Calu3 (cell line): ENCODE measurements around the gene CSN3. TPM values are rescaled to one million over a fixed set of nuclear protein-coding genes. Genes with fewer than 3 reads are reported as not detected.
"Not testable (repeated sequence)": the region's sequence is repeated elsewhere in the genome, so short reads cannot be mapped to it uniquely, and the experiment has no call there.

ENCODE experiments used
- Bru-seq: library from RNA; stranded (reverse); fragments of 400-500 nt; gene quantifications from one replicate; lab custom pipeline; 2021; lab: Mats Ljungman, UMichigan
- BruChase-seq, 2 experiments: library from RNA; stranded (reverse); fragments of 400-500 nt; gene quantifications; one replicate each; lab custom pipeline; 2021; lab: Mats Ljungman, UMichigan
- BruUV-seq: library from RNA; stranded (reverse); fragments of 400-500 nt; replicated peaks from 2 replicates; lab custom pipeline; 2021; lab: Mats Ljungman, UMichigan
- CTCF ChIA-PET: fragments of 300-600 bp; sonication (Branson Sonifier 250); formaldehyde crosslinking; loops from one replicate; lab custom pipeline; 2022; ENCODE audit warnings: antibody characterized with exemption; lab: Charles Lee
- DNase-seq: peaks from one replicate; pipeline ENCODE4 v3.0.0; 2022
- H3K27ac Mint-ChIP-seq: one replicate; pipeline ENCODE4 v1.8.0; 2022; ENCODE audit warnings: mixed read lengths; ENCODE audit not compliant: unreplicated experiment
- H3K27me3 Mint-ChIP-seq: one replicate; pipeline ENCODE4 v1.8.0; 2022; ENCODE audit warnings: mixed read lengths; ENCODE audit not compliant: unreplicated experiment
- H3K36me3 Mint-ChIP-seq: one replicate; pipeline ENCODE4 v1.8.0; 2022; ENCODE audit warnings: mild to moderate bottlenecking, moderate library complexity, mixed read lengths; ENCODE audit not compliant: insufficient read depth, unreplicated experiment
- H3K4me1 Mint-ChIP-seq: one replicate; pipeline ENCODE4 v1.8.0; 2022; ENCODE audit warnings: mild to moderate bottlenecking, low read depth, mixed read lengths; ENCODE audit not compliant: unreplicated experiment
- H3K4me3 Mint-ChIP-seq: one replicate; pipeline ENCODE4 v1.8.0; 2022; ENCODE audit warnings: mild to moderate bottlenecking, low read depth, moderate library complexity, mixed read lengths; ENCODE audit not compliant: unreplicated experiment
- H3K9me3 Mint-ChIP-seq: one replicate; pipeline ENCODE4 v1.8.0; 2022; ENCODE audit warnings: low read depth, mixed read lengths; ENCODE audit not compliant: unreplicated experiment
- CTCF ChIP-seq: fragments of 200-600 bp; IDR thresholded peaks from one replicate; pipeline ENCODE4 v1.8.0; 2022; ENCODE audit warnings: antibody characterized with exemption; ENCODE audit not compliant: unreplicated experiment
- intact Hi-C: fragments of 100-400 bp; cut with micrococcal nuclease; formaldehyde crosslinking; loops from one replicate; pipeline ENCODE4 v1.10.0; 2022; ENCODE audit not compliant: unreplicated experiment
- long read RNA-seq: library from polyadenylated mRNA; stranded (forward); transcript quantifications from one replicate; pipeline ENCODE4 v2.0.0, GENCODE V29; 2022
- total RNA-seq: library from RNA; stranded (reverse); gene quantifications from 2 replicates; pipeline ENCODE4 v1.2.3, GENCODE V29; 2022

CSN3 gene
- total RNA-seq = 911 and 1,246 TPM in 2 replicates
- percentile 99 among the genes with signal in this experiment for Bru-seq, nascent RNA
- percentile 99 among the genes with signal in this experiment for BruChase-seq, experiment 1, labeled RNA remaining after a 6-hour chase
- percentile 98 among the genes with signal in this experiment for BruChase-seq, experiment 2, labeled RNA remaining after a 2-hour chase
- long read RNA-seq, transcript CSN3-201 (5 exons, 836 nt) = major isoform, 836 of 871 reads
- long read RNA-seq, partial matches to known transcripts = 25 of 871 reads
- long read RNA-seq, other reads (novel, unspliced or antisense) = 10 of 871 reads

- H3K27me3 Mint-ChIP-seq, H3K9me3 Mint-ChIP-seq, CTCF ChIA-PET, BruUV-seq: not testable (repeated sequence)
- Mint-ChIP-seq H3K36me3 (peaks cover 47% of the 10 kb centered on the region), H3K4me1 (peaks cover 16% of the 10 kb centered on the region), H3K4me3 (peak within 1 kb of the TSS; percentile 43), H3K27ac (peak within 1 kb of the TSS; percentile 54)
- intact Hi-C loops = loop anchor here (5.0 kb wide), 1 partner anchor 45 kb away; the partner anchor contains the start of gene ODAM
- DNase-seq = peak; percentile 53
Observed at GRCh38 chr4:70242297-70242696, at the start of gene CSN3. TSS of gene CSN3 (plus strand) at chr4:70242597. CDS start at chr4:70244820, 2,223 bp downstream.

- CTCF ChIA-PET = interaction anchor here (2.7 kb wide), 1 partner anchor 27 kb away, joined by 9 read pairs; no protein-coding TSS in a partner anchor
- intact Hi-C loops = loop anchor here (2.0 to 5.0 kb wide), 2 partner anchors 34 to 361 kb away; partner anchors contain the start of gene FDCSP
- no peak for TF ChIP-seq CTCF
- Mint-ChIP-seq H3K4me3 (no peak overlapping the region), H3K36me3 (peaks cover 16% of the 10 kb centered on the region), H3K9me3 (no peaks in the 10 kb centered on the region), H3K27ac (peak overlapping the region; percentile 91), H3K27me3 (no peaks in the 10 kb centered on the region), H3K4me1 (peaks cover 24% of the 10 kb centered on the region)
- DNase-seq = no peak
- BruUV-seq = no TSS peak
Observed at GRCh38 chr4:70192895-70193294, 49.5 kb upstream of the CSN3 start.

- CTCF ChIA-PET = no interaction called here
- DNase-seq = no peak
- no TSS peak for BruUV-seq
- Mint-ChIP-seq H3K9me3 (no peaks in the 10 kb centered on the region), H3K4me1 (peaks cover 25% of the 10 kb centered on the region), H3K36me3 (peaks cover 32% of the 10 kb centered on the region), H3K4me3 (no peak within 1 kb of the TSS), H3K27ac (peak within 1 kb of the TSS; percentile 93), H3K27me3 (no peaks in the 10 kb centered on the region)
- TF ChIP-seq CTCF = no peak
- intact Hi-C loops = loop anchor here (5.0 kb wide), 1 partner anchor 47 kb away; the partner anchor contains the start of gene CSN3
Observed at GRCh38 chr4:70195425-70195824, 47.0 kb upstream of the CSN3 start, which contains the start of gene ODAM. TSS of gene ODAM (plus strand) at chr4:70195725. CDS start at chr4:70196544, 819 bp downstream.

GRCh38 chr4:70196857-70197256 is 45.5 kb upstream of the CSN3 start:
- no peak for DNase-seq

More at GRCh38 chr4:70196857-70197256, 45.5 kb upstream of the CSN3 start:
- intact Hi-C loops = loop anchor here (5.0 kb wide), 1 partner anchor 45 kb away; the partner anchor contains the start of gene CSN3
- CTCF ChIA-PET = interaction anchor here (0.9 kb wide), 1 partner anchor 9 kb away, joined by 4 read pairs; no protein-coding TSS in a partner anchor
- Mint-ChIP-seq H3K27ac (peak overlapping the region; percentile 93), H3K36me3 (peaks cover 41% of the 10 kb centered on the region), H3K4me3 (no peak overlapping the region), H3K4me1 (peaks cover 20% of the 10 kb centered on the region), H3K9me3 (no peaks in the 10 kb centered on the region), H3K27me3 (no peaks in the 10 kb centered on the region)
- no TSS peak for BruUV-seq
- no peak for TF ChIP-seq CTCF
